T-helper 2 cell treated with Interferon-gamma antibody and Interleukin-4, amounts not matched to agents 100 ng/mL and 5 ng/mL, for 36 hours (primary cell): Measurements from ENCODE around the gene KCND3. TPM values are rescaled to one million over a fixed set of nuclear protein-coding genes. Genes with fewer than 3 reads are reported as not detected.

Experiments
- intact Hi-C: fragments of 100-400 bp; cut with micrococcal nuclease; formaldehyde crosslinking; loops from one replicate; pipeline ENCODE4 v1.15.1; 2023
- total RNA-seq: library from RNA; stranded (reverse); gene quantifications from 2 replicates; pipeline ENCODE4 v1.2.3, GENCODE V29; 2022

KCND3 gene
- total RNA-seq, 1 donor from 2014 or later: not detected

- intact Hi-C loops: no loop called here
Measured at GRCh38 chr1:111920221-111921024, 69.0 kb downstream of the KCND3 start.

- intact Hi-C loops: no loop called here
Measured at GRCh38 chr1:111911776-111912515, 77.5 kb downstream of the KCND3 start.

GRCh38 chr1:111911061-111911460 is 78.4 kb downstream of the KCND3 start:
- intact Hi-C loops: no loop called here

GRCh38 chr1:111909030-111909429 is 80.4 kb downstream of the KCND3 start:
- intact Hi-C loops: no loop called here

GRCh38 chr1:111908011-111908621 is 81.4 kb downstream of the KCND3 start:
- intact Hi-C loops: no loop called here

- intact Hi-C loops: no loop called here
Measured at GRCh38 chr1:111907321-111907720, 82.1 kb downstream of the KCND3 start.

- intact Hi-C loops: no loop called here
Measured at GRCh38 chr1:111906816-111907215, 82.7 kb downstream of the KCND3 start.

- intact Hi-C loops: no loop called here
Measured at GRCh38 chr1:111906111-111906510, 83.4 kb downstream of the KCND3 start.

- intact Hi-C loops: no loop called here
Measured at GRCh38 chr1:111904478-111905218, 84.8 kb downstream of the KCND3 start.

GRCh38 chr1:111903871-111904449 is 85.5 kb downstream of the KCND3 start:
- intact Hi-C loops: no loop called here

- intact Hi-C loops: no loop called here
Measured at GRCh38 chr1:111903148-111903870, 86.2 kb downstream of the KCND3 start.

GRCh38 chr1:111895469-111895868 is 94.0 kb downstream of the KCND3 start:
- intact Hi-C loops: no loop called here

- intact Hi-C loops: no loop called here
Measured at GRCh38 chr1:111895017-111895416, 94.5 kb downstream of the KCND3 start.

GRCh38 chr1:111894497-111894896 is 95.0 kb downstream of the KCND3 start:
- intact Hi-C loops: no loop called here

GRCh38 chr1:111891566-111891965 is 97.9 kb downstream of the KCND3 start:
- intact Hi-C loops: no loop called here

GRCh38 chr1:111888740-111889376 is 100.6 kb downstream of the KCND3 start:
- intact Hi-C loops: no loop called here

GRCh38 chr1:111887875-111888274 is 101.6 kb downstream of the KCND3 start:
- intact Hi-C loops: no loop called here

GRCh38 chr1:111887385-111887784 is 102.1 kb downstream of the KCND3 start:
- intact Hi-C loops: no loop called here

GRCh38 chr1:111886741-111887140 is 102.7 kb downstream of the KCND3 start:
- intact Hi-C loops: no loop called here
